K562 (cell line): ENCODE data around the gene MOB3B. TPM values are rescaled to one million over a fixed set of nuclear protein-coding genes. Genes with fewer than 3 reads are reported as not detected.

ENCODE experiments used
- ATAC-seq: fragments of 200-7000 bp; cut with Tn5 transposase; 3 replicates; pipeline ENCODE4 v1.9.1; 2020; ENCODE audit warnings: moderate library complexity
- BruUV-seq: library from RNA; stranded (reverse); fragments of 400-500 nt; replicated peaks from 2 replicates; lab custom pipeline; 2021; lab: Mats Ljungman, UMichigan
- CTCF ChIA-PET: fragments of 300-600 bp; formaldehyde crosslinking; extraction: SDS; loops from one replicate; lab custom pipeline; 2021; ENCODE audit warnings: low intra/inter-chr PET ratio; lab: Yijun Ruan, JAX
- POLR2A ChIA-PET: fragments of 300-600, 350-650 bp; sonication (Branson Sonifier 250); formaldehyde crosslinking; extraction: SDS; loops from one replicate; lab custom pipeline; 2021; ENCODE audit warnings: antibody characterized with exemption, inconsistent platforms; lab: Yijun Ruan, JAX
- DNase-seq, 4 experiments: peaks; one replicate each; pipeline versions ENCODE4 v3.0.0 to v3.0.0-alpha.2; 2011 to 2018; ENCODE audit warnings: low spot score in 3 of 4, mixed read lengths in 3 of 4; ENCODE audit errors: extremely low read depth in 1 of 4
- FAIRE-seq: peaks from 2 replicates; lab custom pipeline; 2011; peaks lifted over from hg19 to GRCh38; lab: Jason Lieb, UNC
- H2AFZ ChIP-seq: 2 replicates; pipeline ENCODE4 v1.6.0; 2011; ENCODE audit warnings: low read depth, low read length, control low read depth, inconsistent platforms
- H3K27ac ChIP-seq: fragments of 200-600 bp; 3 replicates; pipeline ENCODE4 v1.8.0; 2011; ENCODE audit warnings: low read depth, mild to moderate bottlenecking, control low read depth, inconsistent platforms, low read length, moderate library complexity, mixed read lengths; ENCODE audit errors: extremely low read depth
- H3K27me3 ChIP-seq, 2 experiments: fragments of 300-600 bp in 1 of 2; 2 replicates in 1 of 2; 3 replicates in 1 of 2; pipeline versions ENCODE4 v1.6.0 to v1.8.0; 2011; ENCODE audit warnings: inconsistent platforms in 2 of 2, low read length in 2 of 2, mild to moderate bottlenecking in 1 of 2, mixed read lengths in 1 of 2, moderate library complexity in 1 of 2; ENCODE audit not compliant: control insufficient read depth in 2 of 2, insufficient read depth in 2 of 2
- H3K36me3 ChIP-seq: fragments of 300-600 bp; 3 replicates; pipeline ENCODE4 v1.8.0; 2011; ENCODE audit warnings: mild to moderate bottlenecking, low read length, inconsistent platforms; ENCODE audit not compliant: control insufficient read depth, insufficient read depth
- H3K4me1 ChIP-seq, 2 experiments: fragments of 200-600 bp in 1 of 2; replicated peaks in 1 of 2; 2 replicates in 1 of 2; 3 replicates in 1 of 2; pipeline versions ENCODE4 v1.5.1 to v1.8.0; 2011; ENCODE audit warnings: inconsistent platforms in 2 of 2, low read length in 2 of 2, mild to moderate bottlenecking in 1 of 2, mixed read lengths in 1 of 2, moderate library complexity in 1 of 2; ENCODE audit not compliant: control insufficient read depth in 2 of 2, insufficient read depth in 2 of 2
- H3K4me2 ChIP-seq: 2 replicates; pipeline ENCODE4 v1.6.1; 2011; ENCODE audit warnings: low read length, control low read depth, inconsistent platforms, mixed read lengths; ENCODE audit not compliant: insufficient read depth
- H3K4me3 ChIP-seq: fragments of 200-600 bp; sonication (generic), shearing (Covaris generic); 2 replicates; pipeline ENCODE4 v1.5.1; 2016; ENCODE audit warnings: control low read depth, inconsistent platforms
- H3K79me2 ChIP-seq: fragments of 200-600 bp; 3 replicates; pipeline ENCODE4 v1.8.0; 2011; ENCODE audit warnings: low read length, inconsistent platforms; ENCODE audit not compliant: control insufficient read depth, insufficient read depth
- H3K9ac ChIP-seq, 2 experiments: 2 replicates each; pipeline versions ENCODE4 v1.6.0 to v1.6.1; 2011; ENCODE audit warnings: low read depth in 2 of 2, low read length in 2 of 2, control low read depth in 1 of 2, inconsistent platforms in 1 of 2, mild to moderate bottlenecking in 1 of 2, mixed read lengths in 1 of 2; ENCODE audit not compliant: insufficient read depth in 1 of 2
- H3K9me1 ChIP-seq: one replicate; pipeline ENCODE4 v1.6.0; 2011; ENCODE audit warnings: inconsistent platforms, mild to moderate bottlenecking, low read length, moderate library complexity; ENCODE audit not compliant: control insufficient read depth, insufficient read depth
- H3K9me3 ChIP-seq: replicated peaks from 2 replicates; pipeline ENCODE4 v1.5.1; 2011; ENCODE audit warnings: low read depth, low read length, inconsistent platforms; ENCODE audit not compliant: control insufficient read depth, insufficient read depth
- H4K20me1 ChIP-seq: replicated peaks from 2 replicates; pipeline ENCODE4 v1.6.1; 2011; ENCODE audit warnings: low read length, inconsistent platforms, mixed read lengths; ENCODE audit not compliant: control insufficient read depth, insufficient read depth
- FOXK1 ChIP-seq: sonication (generic); formaldehyde crosslinking; IDR thresholded peaks from 2 replicates; pipeline ENCODE4 v1.8.0; 2022; ENCODE audit warnings: missing genetic modification reagents, mild to moderate bottlenecking, borderline replicate concordance
- KAT7 ChIP-seq: sonication (generic); formaldehyde crosslinking; IDR thresholded peaks from 2 replicates; pipeline ENCODE4 v1.8.0; 2022; ENCODE audit warnings: missing genetic modification reagents, mild to moderate bottlenecking, borderline replicate concordance
- NFATC3 ChIP-seq: fragments of 450-650 bp; IDR thresholded peaks from 2 replicates; pipeline ENCODE4 v1.6.1; 2017; ENCODE audit warnings: mild to moderate bottlenecking
- SMARCC2 ChIP-seq: fragments of 450-650 bp; IDR thresholded peaks from 2 replicates; pipeline ENCODE4 v1.6.1; 2017; ENCODE audit warnings: antibody characterized with exemption, moderate library complexity, mild to moderate bottlenecking, low read depth
- SRSF3 ChIP-seq: fragments of 200-400 bp; formaldehyde crosslinking; IDR thresholded peaks from 2 replicates; pipeline ENCODE4 v1.6.1; 2016; ENCODE audit warnings: mild to moderate bottlenecking, low read length, moderate library complexity; ENCODE audit not compliant: insufficient read depth
- TEAD1 ChIP-seq, 2 experiments: fragments of 450-650 bp in 1 of 2; sonication (generic) in 1 of 2; formaldehyde crosslinking; IDR thresholded peaks; 2 replicates each; pipeline versions ENCODE4 v1.4.0 to v1.8.0; 2020 to 2022; ENCODE audit warnings: mild to moderate bottlenecking in 2 of 2, missing genetic modification reagents in 1 of 2
- XRCC4 ChIP-seq: IDR thresholded peaks from one replicate; pipeline ENCODE4 v1.6.1; 2011; ENCODE audit not compliant: insufficient read depth, insufficient read length; ENCODE audit errors: extremely low read depth
- ZFX ChIP-seq: sonication (generic); formaldehyde crosslinking; IDR thresholded peaks from 2 replicates; pipeline ENCODE4 v1.8.0; 2022; ENCODE audit warnings: mild to moderate bottlenecking, missing genetic modification reagents, moderate library complexity
- WGBS: fragments of 100-300 bp; shearing (Covaris generic); methylation state at CpG from one replicate; pipeline ENCODE4 v1.1.6; 2016; ENCODE audit warnings: low coverage, mixed read lengths; ENCODE audit not compliant: insufficient coverage; ENCODE audit errors: missing lambda C conversion rate; 5-methylcytosine and 5-hydroxymethylcytosine counted together
- in situ Hi-C: fragments of 300-500 bp; cut with MboI; formaldehyde crosslinking; loops from 4 replicates; pipeline ENCODE4 v1.15.0; 2018; ENCODE audit warnings: inconsistent platforms, mixed read lengths
- intact Hi-C: fragments of 100-400 bp; cut with micrococcal nuclease; formaldehyde crosslinking; loops from 2 replicates; pipeline ENCODE4 v1.14.2; 2022
- polyA plus RNA-seq, 8 experiments: library from polyadenylated mRNA; depleted of rRNA in 4 of 8; stranded (reverse) in 5 of 8; unstranded in 3 of 8; fragments of >200 nt; fragmentation: Nextera tagmentation in 2 of 8; fragmentation: Illumina TruSeq in 1 of 8; extraction: Ambion mirVana in 2 of 8; extraction: Trizol in 1 of 8; gene quantifications; 2 replicates each; pipeline versions ENCODE4 v1.2.1 to v1.2.3, GENCODE V29; 2011 to 2014; ENCODE audit warnings: inconsistent platforms in 1 of 8, missing spikeins in 1 of 8
- total RNA-seq, 7 experiments: library from RNA; depleted of rRNA in 6 of 7; stranded (reverse); fragments of >200 nt in 6 of 7; fragmentation: Illumina TruSeq in 2 of 7; extraction: Trizol in 2 of 7; gene quantifications; 2 replicates each; pipeline versions ENCODE4 v1.2.1 to v1.2.3, GENCODE V29; 2011 to 2021; ENCODE audit warnings: low replicate concordance in 1 of 7
- TF ChIP-seq, protein P1 (sequence below): sonication (generic); formaldehyde crosslinking; IDR thresholded peaks from 2 replicates; pipeline ENCODE4 v1.5.0; 2020; ENCODE audit warnings: missing genetic modification reagents

MOB3B gene
- total and polyA plus RNA-seq, 9 of the 15 experiments (the other 6 are each of a cell fraction or from before 2014, with no cell fraction given) = 3.6 to 12.8 (median 7.2) TPM

DNA sequence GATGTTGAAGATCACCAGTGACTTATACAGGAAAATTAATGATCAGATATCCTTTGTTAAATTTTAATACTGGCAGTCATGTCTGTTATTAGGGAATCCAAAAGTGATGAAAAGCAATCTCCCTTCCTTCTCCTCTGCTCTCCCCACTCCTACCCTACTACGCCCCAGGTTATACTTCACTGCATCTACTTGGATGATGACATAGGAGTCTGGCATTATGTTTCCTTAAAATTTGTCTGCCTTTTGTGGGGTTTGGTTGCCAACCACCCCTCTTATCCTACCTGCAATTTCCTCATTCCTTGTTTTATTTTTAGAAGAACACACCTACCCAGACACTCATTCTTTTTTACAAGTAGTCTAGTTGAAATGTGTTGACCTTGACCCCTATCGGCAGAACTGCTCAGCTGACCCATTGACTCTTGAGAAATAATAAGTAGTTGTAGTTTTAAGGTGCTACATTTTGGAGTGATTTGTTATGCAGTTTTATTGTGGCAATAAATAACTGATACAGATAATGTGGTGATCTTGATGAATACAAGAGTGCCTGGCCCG lies 5.1 kb upstream of the MOB3B start:
- H3K9ac ChIP-seq = no peak overlapping the region
- 90% methylated on average over 2 of the region's 3 CpGs for WGBS
- H3K4me1 ChIP-seq = peaks cover 0 to 7% of the 10 kb centered on the region in 2 experiments; a peak in 4 of 5 replicates
- no TSS peak for BruUV-seq
- DNase-seq (no peak), ATAC-seq (no peak), FAIRE-seq (no peak)
- H3K4me3 ChIP-seq = no peak overlapping the region
- H3K4me2 ChIP-seq = no peak overlapping the region
- intact Hi-C loops (loop anchor here (10.0 kb wide), 1 partner anchor 100 kb away; no protein-coding TSS in a partner anchor), in situ Hi-C loops (loop anchor here (5.0 kb wide), 1 partner anchor 197 kb away; no protein-coding TSS in a partner anchor)
- H2AFZ ChIP-seq = no peak overlapping the region
- CTCF ChIA-PET = interaction anchor here (0.6 kb wide), 1 partner anchor 202 kb away, joined by 3 read pairs; no protein-coding TSS in a partner anchor
- H4K20me1 ChIP-seq = no peaks in the 10 kb centered on the region
- TF ChIP-seq NFATC3 (no peak), ZFX (CRISPR knock-in tag) (no peak), KAT7 (CRISPR knock-in tag) (no peak), TEAD1 (CRISPR knock-in tag; IDR thresholded peaks at IDR 0.05) (no peak), SRSF3 (no peak), XRCC4 (no peak), SMARCC2 (no peak), FOXK1 (CRISPR knock-in tag) (no peak)
- TF ChIP-seq, protein P1, sequence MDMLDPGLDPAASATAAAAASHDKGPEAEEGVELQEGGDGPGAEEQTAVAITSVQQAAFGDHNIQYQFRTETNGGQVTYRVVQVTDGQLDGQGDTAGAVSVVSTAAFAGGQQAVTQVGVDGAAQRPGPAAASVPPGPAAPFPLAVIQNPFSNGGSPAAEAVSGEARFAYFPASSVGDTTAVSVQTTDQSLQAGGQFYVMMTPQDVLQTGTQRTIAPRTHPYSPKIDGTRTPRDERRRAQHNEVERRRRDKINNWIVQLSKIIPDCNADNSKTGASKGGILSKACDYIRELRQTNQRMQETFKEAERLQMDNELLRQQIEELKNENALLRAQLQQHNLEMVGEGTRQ (CRISPR knock-in tag) = no peak
- POLR2A ChIA-PET = no interaction called here
- H3K9me1 ChIP-seq = no peaks in the 10 kb centered on the region
- H3K27ac ChIP-seq = no peak overlapping the region
- H3K36me3 ChIP-seq = no peaks in the 10 kb centered on the region
- H3K9me3 ChIP-seq = no peaks in the 10 kb centered on the region
- H3K27me3 ChIP-seq = no peaks in the 10 kb centered on the region
- peaks cover 8% of the 10 kb centered on the region; the same call in 2 of the 3 replicates for H3K79me2 ChIP-seq
